GM12891 (cell line): ENCODE measurements around the gene LCA5.
A peak's percentile ranks its signal among the peaks of the same experiment; 100 is the strongest.

Source experiments
- POLR2A ChIP-seq: IDR thresholded peaks from 2 replicates; pipeline ENCODE4 v1.6.1; 2011; ENCODE audit warnings: low read depth, low read length, control low read depth
- SPI1 ChIP-seq: IDR thresholded peaks from 2 replicates; pipeline ENCODE4 v1.6.1; 2011; ENCODE audit warnings: low read depth, low read length, control low read depth

DNA sequence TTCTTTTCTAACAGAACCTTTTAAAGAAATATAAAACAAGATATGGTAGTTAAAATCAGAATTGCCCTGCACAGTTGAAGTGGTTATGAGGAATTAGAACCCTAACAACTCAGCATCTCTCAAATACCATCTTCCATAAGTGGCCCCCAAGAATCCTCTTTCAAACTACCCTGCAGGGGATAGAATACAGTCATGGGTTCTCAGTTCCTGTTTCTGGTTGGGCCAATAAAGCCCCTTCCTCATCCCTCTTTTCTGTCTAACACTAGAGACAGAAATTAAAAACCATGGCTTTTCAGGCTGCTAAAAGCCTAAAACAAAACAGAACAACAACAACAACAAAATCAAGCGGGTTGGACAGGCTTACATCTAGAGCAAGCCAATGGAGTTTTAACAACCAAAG, 6.7 kb upstream of the LCA5 start:
- TF ChIP-seq POLR2A (no peak), SPI1 (peak; percentile 95)
